SH-SY5Y (cell line): ENCODE measurements around the gene TMEM231.
A peak's percentile ranks its signal among the peaks of the same experiment; 100 is the strongest.

Source experiments
- GATA2 ChIP-seq: IDR thresholded peaks from 2 replicates; pipeline ENCODE4 v1.6.1; 2011; ENCODE audit warnings: mild to moderate bottlenecking, low read depth, low read length
- GATA3 ChIP-seq: IDR thresholded peaks from 2 replicates; pipeline ENCODE4 v1.6.1; 2011; ENCODE audit warnings: low read depth, mild to moderate bottlenecking, low read length, moderate library complexity

TMEM231 gene

GRCh38 chr16:75519175-75519574 lies 36.9 kb downstream of the TMEM231 start:
- TF ChIP-seq GATA3 (no peak), GATA2 (no peak)

- TF ChIP-seq GATA2, result no peak
- no peak for TF ChIP-seq GATA3
Measured at GRCh38 chr16:75514296-75514695, 41.8 kb downstream of the TMEM231 start.

- TF ChIP-seq GATA3 (no peak), GATA2 (no peak)
Measured at GRCh38 chr16:75506574-75506973, 49.5 kb downstream of the TMEM231 start.

GRCh38 chr16:75506107-75506506 lies 49.9 kb downstream of the TMEM231 start:
- TF ChIP-seq GATA3, result no peak
- no peak for TF ChIP-seq GATA2

- TF ChIP-seq GATA2, result no peak
- no peak for TF ChIP-seq GATA3
Measured at GRCh38 chr16:75503801-75504200, 52.3 kb downstream of the TMEM231 start.

GRCh38 chr16:75502916-75503605 lies 53.0 kb downstream of the TMEM231 start:
- TF ChIP-seq GATA2 (no peak), GATA3 (no peak)

- TF ChIP-seq GATA3 (no peak), GATA2 (no peak)
Measured at GRCh38 chr16:75501359-75501758, 54.7 kb downstream of the TMEM231 start.

- TF ChIP-seq GATA3, result no peak
- TF ChIP-seq GATA2, result no peak
Measured at GRCh38 chr16:75497558-75497957, 58.5 kb downstream of the TMEM231 start.

GRCh38 chr16:75495076-75495674 lies 60.9 kb downstream of the TMEM231 start, which contains the start of gene CHST6:
CHST6 (minus strand) TSS chr16:75495441; CDS start chr16:75479828, 15,613 bp downstream.
- TF ChIP-seq GATA2, result no peak
- no peak for TF ChIP-seq GATA3

GRCh38 chr16:75494661-75495075 lies 61.4 kb downstream of the TMEM231 start:
- TF ChIP-seq GATA2 (no peak), GATA3 (no peak)

GRCh38 chr16:75494184-75494583 lies 61.9 kb downstream of the TMEM231 start:
- TF ChIP-seq GATA2, result no peak
- TF ChIP-seq GATA3, result no peak

GRCh38 chr16:75491876-75492275 lies 64.2 kb downstream of the TMEM231 start:
- TF ChIP-seq GATA3 (peak; percentile 84), GATA2 (peak; percentile 96)

- TF ChIP-seq GATA3 (no peak), GATA2 (no peak)
Measured at GRCh38 chr16:75488322-75488721, 67.7 kb downstream of the TMEM231 start.
